ENCODE results near the gene RTN4R. TPM values are rescaled to one million over a fixed set of nuclear protein-coding genes. Genes with fewer than 3 reads are reported as not detected.

RTN4R gene
- total RNA-seq, 4 donors from 2014 or later = 2.5 to 6.9 (median 3.6) TPM

- TF ChIP-seq EP300 (IDR thresholded peaks at IDR 0.05) = no peak
- TF ChIP-seq CTCF (IDR thresholded peaks at IDR 0.05) = no peak
- TF ChIP-seq POLR2A (IDR thresholded peaks at IDR 0.05) = no peak
- H3K27ac ChIP-seq = no peak overlapping the region
- DNase-seq (ENCODE audit: low spot score in 2 of 2) = no peak
- H3K27me3 ChIP-seq = no peaks in the 10 kb centered on the region
- no peak overlapping the region for H3K4me3 ChIP-seq
- 79 to 84% methylated on average over 5 to 11 of the region's 11 CpGs for WGBS, 2 donors
- H3K4me1 ChIP-seq = peaks cover 0 to 35% (median 10%) of the 10 kb centered on the region in 4 donors
- no peaks in the 10 kb centered on the region for H3K36me3 ChIP-seq
- H3K9me3 ChIP-seq = no peaks in the 10 kb centered on the region
Measured at GRCh38 chr22:20236052-20236717, 31.9 kb downstream of the RTN4R start.

DNA sequence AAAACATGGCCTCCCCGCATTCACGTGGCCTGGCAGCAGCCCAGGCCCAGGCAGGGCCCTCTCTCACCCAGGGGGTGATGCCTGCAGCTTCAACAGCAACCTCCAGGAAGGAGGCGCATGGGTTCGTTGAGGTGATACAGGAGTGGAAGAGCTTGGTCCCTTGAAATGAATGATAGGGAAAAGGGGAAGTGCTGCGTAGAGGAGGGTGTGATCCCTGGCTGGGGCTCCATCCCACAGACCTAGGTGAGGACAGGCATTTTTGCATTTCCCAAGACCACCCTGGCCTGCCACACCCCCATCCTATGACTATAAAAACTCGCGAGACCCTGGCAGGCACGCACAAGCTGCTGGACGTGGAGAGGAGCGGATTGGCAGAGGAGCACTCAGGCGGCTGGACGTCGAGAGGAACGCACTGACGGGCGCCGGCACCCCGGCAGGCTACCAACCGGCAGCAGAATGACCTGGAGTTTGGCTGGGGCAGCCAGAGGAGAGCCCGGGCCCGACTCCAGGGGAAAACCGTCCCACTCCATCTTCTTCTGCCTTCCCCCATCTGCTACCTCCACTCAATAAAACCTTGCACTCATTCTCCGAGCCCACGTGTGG is 32.6 kb downstream of the RTN4R start:
- H3K27ac ChIP-seq = no peak overlapping the region
- no peaks in the 10 kb centered on the region for H3K9me3 ChIP-seq
- TF ChIP-seq EP300 (IDR thresholded peaks at IDR 0.05) (no peak), CTCF (IDR thresholded peaks at IDR 0.05) (no peak), POLR2A (IDR thresholded peaks at IDR 0.05) (no peak)
- no peak overlapping the region for H3K4me3 ChIP-seq
- no peaks in the 10 kb centered on the region for H3K36me3 ChIP-seq
- DNase-seq (ENCODE audit: low spot score in 2 of 2) = no peak
- H3K4me1 ChIP-seq = peaks cover 0 to 28% (median 10%) of the 10 kb centered on the region in 4 donors
- no peaks in the 10 kb centered on the region for H3K27me3 ChIP-seq
- 86 to 90% methylated on average over 23 to 24 of the region's 24 CpGs for WGBS, 2 donors

GRCh38 chr22:20234760-20235388 is 33.2 kb downstream of the RTN4R start:
- DNase-seq (ENCODE audit: low spot score in 2 of 2) = no peak
- WGBS, 2 donors = 66 to 71% methylated on average over 23 of the region's 23 CpGs
- Histone ChIP-seq H3K4me1 (peaks cover 0 to 28% (median 9%) of the 10 kb centered on the region in 4 donors), H3K36me3 (no peaks in the 10 kb centered on the region), H3K9me3 (no peaks in the 10 kb centered on the region), H3K27me3 (no peaks in the 10 kb centered on the region), H3K4me3 (no peak overlapping the region), H3K27ac (no peak overlapping the region)
- no peak for TF ChIP-seq POLR2A (IDR thresholded peaks at IDR 0.05)
- no peak for TF ChIP-seq EP300 (IDR thresholded peaks at IDR 0.05)
- TF ChIP-seq CTCF (IDR thresholded peaks at IDR 0.05) = no peak

GRCh38 chr22:20234314-20234682 is 33.8 kb downstream of the RTN4R start:
- Histone ChIP-seq H3K27me3 (no peaks in the 10 kb centered on the region), H3K4me3 (no peak overlapping the region), H3K4me1 (peaks cover 0 to 26% (median 6%) of the 10 kb centered on the region in 4 donors), H3K27ac (no peak overlapping the region), H3K9me3 (no peaks in the 10 kb centered on the region), H3K36me3 (no peaks in the 10 kb centered on the region)
- WGBS, 2 donors = 90 to 96% methylated on average over 10 of the region's 10 CpGs
- DNase-seq (ENCODE audit: low spot score in 2 of 2) = no peak
- TF ChIP-seq EP300 (IDR thresholded peaks at IDR 0.05) (no peak), POLR2A (IDR thresholded peaks at IDR 0.05) (no peak), CTCF (IDR thresholded peaks at IDR 0.05) (no peak)

All from tibial nerve (tissue), 4 donors.